HL-60 (cell line): Measurements from ENCODE around the gene PACRG.

Experiments used
- DNase-seq, 2 experiments: peaks; one replicate each; pipeline ENCODE4 v3.0.0-alpha.2; 2010 to 2020; ENCODE audit warnings: low read depth in 1 of 2, low spot score in 1 of 2
- H3K27ac ChIP-seq: fragments of 250-450 bp; sonication (Bioruptor Pico); replicated peaks from 2 replicates; pipeline ENCODE4 v1.5.1; 2020; ENCODE audit warnings: mild to moderate bottlenecking, moderate library complexity
- H3K27me3 ChIP-seq: fragments of 250-450 bp; sonication (Bioruptor Pico); 2 replicates; pipeline ENCODE4 v1.5.1; 2021; ENCODE audit warnings: mild to moderate bottlenecking, moderate library complexity; ENCODE audit not compliant: insufficient read depth, poor library complexity, severe bottlenecking
- H3K4me3 ChIP-seq: replicated peaks from 2 replicates; pipeline ENCODE4 v1.5.1; 2011; ENCODE audit warnings: mild to moderate bottlenecking, control low read depth, low read length; ENCODE audit not compliant: insufficient read depth
- CTCF ChIP-seq: IDR thresholded peaks from one replicate; pipeline ENCODE4 v1.5.1; 2011; ENCODE audit warnings: low read length, control low read depth, inconsistent platforms; ENCODE audit not compliant: insufficient read depth
- GABPA ChIP-seq: IDR thresholded peaks from 2 replicates; pipeline ENCODE4 v1.6.1; 2012; ENCODE audit warnings: low read depth
- POLR2AphosphoS5 ChIP-seq: IDR thresholded peaks from 2 replicates; pipeline ENCODE4 v1.6.1; 2012; ENCODE audit warnings: low read depth
- REST ChIP-seq: IDR thresholded peaks from 2 replicates; pipeline ENCODE4 v1.6.1; 2012; ENCODE audit warnings: low read depth; ENCODE audit not compliant: insufficient replicate concordance
- SPI1 ChIP-seq: IDR thresholded peaks from 2 replicates; pipeline ENCODE4 v1.6.1; 2012; ENCODE audit warnings: low read depth, mild to moderate bottlenecking, borderline replicate concordance

PACRG gene

GRCh38 chr6:163260911-163261310 lies 533.1 kb downstream of the PACRG start:
- TF ChIP-seq GABPA = no peak
- TF ChIP-seq SPI1 = no peak
- TF ChIP-seq CTCF = no peak
- no peak for TF ChIP-seq POLR2AphosphoS5
- TF ChIP-seq REST = no peak
- Histone ChIP-seq H3K4me3 (no peak overlapping the region), H3K27ac (no peak overlapping the region), H3K27me3 (no peaks in the 10 kb centered on the region)
- no peak for DNase-seq

- no peak overlapping the region for H3K4me3 ChIP-seq
- no peak for DNase-seq
- no peaks in the 10 kb centered on the region for H3K27me3 ChIP-seq
- H3K27ac ChIP-seq = no peak overlapping the region
- no peak for TF ChIP-seq GABPA
- TF ChIP-seq REST = no peak
- TF ChIP-seq POLR2AphosphoS5 = no peak
- no peak for TF ChIP-seq CTCF
- no peak for TF ChIP-seq SPI1
Measured at GRCh38 chr6:163261361-163261760, 533.6 kb downstream of the PACRG start.

- no peak overlapping the region for H3K4me3 ChIP-seq
- no peaks in the 10 kb centered on the region for H3K27me3 ChIP-seq
- H3K27ac ChIP-seq = no peak overlapping the region
- no peak for DNase-seq
- no peak for TF ChIP-seq SPI1
- TF ChIP-seq POLR2AphosphoS5 = no peak
- TF ChIP-seq REST = no peak
- TF ChIP-seq CTCF = no peak
- no peak for TF ChIP-seq GABPA
Measured at GRCh38 chr6:163262080-163262479, 534.3 kb downstream of the PACRG start.
